Keratinocyte (primary cell): ENCODE results near the gene PIM2. TPM values are rescaled to one million over a fixed set of nuclear protein-coding genes. Genes with fewer than 3 reads are reported as not detected.

ENCODE experiments used
- DNase-seq: peaks from one replicate; pipeline ENCODE4 v3.0.0-alpha.2; 2011; ENCODE audit warnings: low read depth, missing footprints, low spot score
- FAIRE-seq: peaks from 2 replicates; lab custom pipeline; 2011; peaks lifted over from hg19 to GRCh38; lab: Jason Lieb, UNC
- H2AFZ ChIP-seq: 2 replicates; pipeline ENCODE4 v1.6.0; 2012; ENCODE audit warnings: low read length, control low read depth, inconsistent platforms; ENCODE audit not compliant: control insufficient read depth
- H3K27ac ChIP-seq: 2 replicates; pipeline ENCODE4 v1.5.1; 2011; ENCODE audit warnings: low read length; ENCODE audit not compliant: control insufficient read depth, insufficient read depth
- H3K27me3 ChIP-seq: 3 replicates; pipeline ENCODE4 v1.6.0; 2011; ENCODE audit warnings: low read length; ENCODE audit not compliant: control insufficient read depth, insufficient read depth; ENCODE audit errors: extremely low read depth
- H3K36me3 ChIP-seq, 2 experiments: 2 replicates in 1 of 2; 3 replicates in 1 of 2; pipeline ENCODE4 v1.5.1; 2011; ENCODE audit warnings: low read length in 2 of 2, mild to moderate bottlenecking in 1 of 2; ENCODE audit not compliant: control insufficient read depth in 2 of 2, insufficient read depth in 2 of 2; ENCODE audit errors: extremely low read depth in 1 of 2
- H3K4me1 ChIP-seq: 3 replicates; pipeline ENCODE4 v1.5.1; 2011; ENCODE audit warnings: low read length; ENCODE audit not compliant: control insufficient read depth, insufficient read depth; ENCODE audit errors: extremely low read depth
- H3K4me2 ChIP-seq: 3 replicates; pipeline ENCODE4 v1.6.0; 2011; ENCODE audit warnings: low read depth, low read length; ENCODE audit not compliant: control insufficient read depth, insufficient read depth; ENCODE audit errors: extremely low read depth
- H3K4me3 ChIP-seq, 3 experiments: fragments of 200-600 bp in 1 of 3; sonication (generic) in 1 of 3; 2 replicates in 2 of 3; 3 replicates in 1 of 3; pipeline ENCODE4 v1.5.1; 2011 to 2016; ENCODE audit warnings: low read length in 3 of 3, mild to moderate bottlenecking in 3 of 3, control low read depth in 2 of 3, inconsistent platforms in 1 of 3, low read depth in 1 of 3, mixed read lengths in 1 of 3, mixed run types in 1 of 3, moderate library complexity in 1 of 3; ENCODE audit not compliant: control insufficient read depth in 2 of 3, insufficient read depth in 2 of 3; ENCODE audit errors: extremely low read depth in 1 of 3
- H3K79me2 ChIP-seq: 2 replicates; pipeline ENCODE4 v1.6.0; 2012; ENCODE audit warnings: low read length; ENCODE audit not compliant: control insufficient read depth, insufficient read depth
- H3K9ac ChIP-seq: 3 replicates; pipeline ENCODE4 v1.6.0; 2011; ENCODE audit warnings: low read length; ENCODE audit not compliant: control insufficient read depth, insufficient read depth; ENCODE audit errors: extremely low read depth
- H3K9me1 ChIP-seq: 3 replicates; pipeline ENCODE4 v1.6.0; 2011; ENCODE audit warnings: low read length; ENCODE audit not compliant: control insufficient read depth, insufficient read depth; ENCODE audit errors: extremely low read depth
- H3K9me3 ChIP-seq: 2 replicates; pipeline ENCODE4 v1.5.1; 2012; ENCODE audit warnings: low read depth, low read length; ENCODE audit not compliant: control insufficient read depth
- H4K20me1 ChIP-seq: 3 replicates; pipeline ENCODE4 v1.6.0; 2011; ENCODE audit warnings: low read length; ENCODE audit not compliant: control insufficient read depth, insufficient read depth; ENCODE audit errors: extremely low read depth
- EZH2 ChIP-seq: IDR thresholded peaks from one replicate; pipeline ENCODE4 v1.6.1; 2012; ENCODE audit warnings: inconsistent platforms, mild to moderate bottlenecking, low read length, moderate library complexity
- dilution Hi-C: fragments of 300-500 bp; cut with MboI; formaldehyde crosslinking; loops from one replicate; pipeline ENCODE4 v1.7.0; 2020; ENCODE audit warnings: low sequenced_read_pairs; ENCODE audit not compliant: extremely low pct_ligation_motif_present
- polyA plus RNA-seq, 5 experiments: library from polyadenylated mRNA; depleted of rRNA in 3 of 5; stranded (reverse) in 3 of 5; stranded (forward) in 1 of 5; unstranded in 1 of 5; fragments of >200 nt; gene quantifications; 1 replicate in 1 of 5; 2 replicates in 3 of 5; 3 replicates in 1 of 5; pipeline versions ENCODE4 v1.2.1 to v1.2.3, GENCODE V29; 2011 to 2012; ENCODE audit warnings: missing spikeins in 2 of 5, low read depth in 1 of 5, low replicate concordance in 1 of 5
- TF ChIP-seq, protein P1 (sequence below), 3 experiments: IDR thresholded peaks in 1 of 3; conservative IDR thresholded peaks in 1 of 3; optimal IDR thresholded peaks in 1 of 3; 2 replicates in 2 of 3; 3 replicates in 1 of 3; pipeline versions ENCODE3 to v1.5.1; 2011; ENCODE audit warnings: low read length in 3 of 3, mild to moderate bottlenecking in 3 of 3, moderate library complexity in 2 of 3, control low read depth in 1 of 3, inconsistent platforms in 1 of 3; ENCODE audit not compliant: insufficient read depth in 2 of 3; ENCODE audit errors: extremely low read depth in 1 of 3

PIM2 gene
- polyA plus RNA-seq, 1 donor (not counting 4 experiments of a cell fraction or from before 2014, with no cell fraction given), result 9.9 TPM

DNA sequence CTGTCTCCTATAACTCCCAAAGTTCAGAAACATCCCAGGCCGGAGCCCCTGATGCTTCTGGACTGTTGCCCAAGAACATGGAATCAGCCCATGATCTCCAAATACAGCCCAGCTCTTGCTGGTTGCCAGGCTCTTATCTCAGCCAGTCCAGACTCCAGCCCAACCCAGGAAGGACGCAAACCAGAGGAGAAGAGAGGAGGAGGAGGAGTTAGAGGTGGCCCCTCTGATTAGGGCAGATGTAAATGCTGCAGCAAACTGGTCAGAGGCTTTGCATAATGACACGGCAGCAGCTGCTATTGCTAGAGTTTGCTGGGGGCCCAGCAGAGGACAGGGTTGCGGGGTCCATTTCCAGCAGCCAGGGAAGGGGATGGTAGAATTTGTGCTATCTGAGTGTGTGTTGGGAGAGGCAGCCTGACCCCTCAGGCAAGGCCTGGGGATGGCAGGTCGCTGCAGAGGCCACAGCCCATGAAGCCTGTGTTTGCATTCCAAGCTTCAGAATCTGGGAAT is 42.8 kb upstream of the PIM2 start:
- Histone ChIP-seq H3K4me1 (peaks cover 5% of the 10 kb centered on the region), H3K9me3 (no peaks in the 10 kb centered on the region), H3K36me3 (no peaks in the 10 kb centered on the region), H3K27me3 (no peaks in the 10 kb centered on the region), H3K4me2 (no peak overlapping the region), H3K27ac (no peak overlapping the region), H3K9me1 (no peaks in the 10 kb centered on the region), H3K79me2 (peaks cover 5% of the 10 kb centered on the region), H4K20me1 (no peaks in the 10 kb centered on the region), H3K9ac (no peak overlapping the region), H2AFZ (no peak overlapping the region), H3K4me3 (no peak overlapping the region)
- dilution Hi-C loops, result no loop called here
- TF ChIP-seq, protein P1, sequence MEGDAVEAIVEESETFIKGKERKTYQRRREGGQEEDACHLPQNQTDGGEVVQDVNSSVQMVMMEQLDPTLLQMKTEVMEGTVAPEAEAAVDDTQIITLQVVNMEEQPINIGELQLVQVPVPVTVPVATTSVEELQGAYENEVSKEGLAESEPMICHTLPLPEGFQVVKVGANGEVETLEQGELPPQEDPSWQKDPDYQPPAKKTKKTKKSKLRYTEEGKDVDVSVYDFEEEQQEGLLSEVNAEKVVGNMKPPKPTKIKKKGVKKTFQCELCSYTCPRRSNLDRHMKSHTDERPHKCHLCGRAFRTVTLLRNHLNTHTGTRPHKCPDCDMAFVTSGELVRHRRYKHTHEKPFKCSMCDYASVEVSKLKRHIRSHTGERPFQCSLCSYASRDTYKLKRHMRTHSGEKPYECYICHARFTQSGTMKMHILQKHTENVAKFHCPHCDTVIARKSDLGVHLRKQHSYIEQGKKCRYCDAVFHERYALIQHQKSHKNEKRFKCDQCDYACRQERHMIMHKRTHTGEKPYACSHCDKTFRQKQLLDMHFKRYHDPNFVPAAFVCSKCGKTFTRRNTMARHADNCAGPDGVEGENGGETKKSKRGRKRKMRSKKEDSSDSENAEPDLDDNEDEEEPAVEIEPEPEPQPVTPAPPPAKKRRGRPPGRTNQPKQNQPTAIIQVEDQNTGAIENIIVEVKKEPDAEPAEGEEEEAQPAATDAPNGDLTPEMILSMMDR (optimal IDR thresholded peaks at IDR 0.05 in 1 of 3, IDR thresholded peaks at IDR 0.05 in 1 of 3, conservative IDR thresholded peaks at IDR 0.05 in 1 of 3; ENCODE audit: extremely low read depth in 1 of 3, insufficient read depth in 2 of 3, low read length in 3 of 3), result no peak
- no peak for TF ChIP-seq EZH2
- no peak for DNase-seq
- no peak for FAIRE-seq

DNA sequence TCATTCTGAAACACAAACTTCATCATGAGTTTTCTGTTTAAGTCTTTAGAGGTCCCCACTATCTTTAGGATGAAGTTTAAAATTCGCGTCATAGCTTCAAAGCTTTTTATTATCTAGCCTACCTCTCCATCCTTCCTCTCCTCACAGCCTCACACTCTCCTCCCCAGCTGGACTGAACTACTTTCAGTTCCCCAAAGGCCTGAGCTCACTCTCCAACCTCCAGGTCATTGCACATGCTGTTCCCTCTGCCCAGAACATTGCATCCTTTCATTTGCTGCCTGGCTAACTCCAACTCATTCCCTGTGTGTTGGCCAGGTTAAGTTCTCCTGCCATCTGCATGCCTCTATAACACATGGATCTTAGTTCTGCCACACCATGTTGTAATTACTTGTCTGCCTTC is 41.5 kb upstream of the PIM2 start:
- FAIRE-seq (no peak), DNase-seq (no peak)
- H4K20me1 ChIP-seq, result no peaks in the 10 kb centered on the region
- no peak overlapping the region for H3K9ac ChIP-seq
- H3K9me3 ChIP-seq, result no peaks in the 10 kb centered on the region
- no peak overlapping the region for H2AFZ ChIP-seq
- no peak overlapping the region for H3K4me3 ChIP-seq
- peaks cover 10% of the 10 kb centered on the region for H3K4me1 ChIP-seq
- peaks cover 0 to 4% of the 10 kb centered on the region in 2 experiments for H3K36me3 ChIP-seq
- H3K79me2 ChIP-seq, result peaks cover 19% of the 10 kb centered on the region
- H3K9me1 ChIP-seq, result no peaks in the 10 kb centered on the region
- H3K27me3 ChIP-seq, result no peaks in the 10 kb centered on the region
- H3K4me2 ChIP-seq, result no peak overlapping the region
- TF ChIP-seq EZH2, result no peak
- TF ChIP-seq, protein P1 (optimal IDR thresholded peaks at IDR 0.05 in 1 of 3, IDR thresholded peaks at IDR 0.05 in 1 of 3, conservative IDR thresholded peaks at IDR 0.05 in 1 of 3; ENCODE audit: extremely low read depth in 1 of 3, insufficient read depth in 2 of 3, low read length in 3 of 3), result no peak
- dilution Hi-C loops, result no loop called here
- no peak overlapping the region for H3K27ac ChIP-seq
